Inferior parietal cortex (tissue), 1 donor: ENCODE measurements around the gene PSPC1.

Source experiments
- DNase-seq: peaks from one replicate; pipeline ENCODE4 v3.0.0-alpha.2; 2016; ENCODE audit errors: extremely low spot score

The PSPC1 gene

DNA sequence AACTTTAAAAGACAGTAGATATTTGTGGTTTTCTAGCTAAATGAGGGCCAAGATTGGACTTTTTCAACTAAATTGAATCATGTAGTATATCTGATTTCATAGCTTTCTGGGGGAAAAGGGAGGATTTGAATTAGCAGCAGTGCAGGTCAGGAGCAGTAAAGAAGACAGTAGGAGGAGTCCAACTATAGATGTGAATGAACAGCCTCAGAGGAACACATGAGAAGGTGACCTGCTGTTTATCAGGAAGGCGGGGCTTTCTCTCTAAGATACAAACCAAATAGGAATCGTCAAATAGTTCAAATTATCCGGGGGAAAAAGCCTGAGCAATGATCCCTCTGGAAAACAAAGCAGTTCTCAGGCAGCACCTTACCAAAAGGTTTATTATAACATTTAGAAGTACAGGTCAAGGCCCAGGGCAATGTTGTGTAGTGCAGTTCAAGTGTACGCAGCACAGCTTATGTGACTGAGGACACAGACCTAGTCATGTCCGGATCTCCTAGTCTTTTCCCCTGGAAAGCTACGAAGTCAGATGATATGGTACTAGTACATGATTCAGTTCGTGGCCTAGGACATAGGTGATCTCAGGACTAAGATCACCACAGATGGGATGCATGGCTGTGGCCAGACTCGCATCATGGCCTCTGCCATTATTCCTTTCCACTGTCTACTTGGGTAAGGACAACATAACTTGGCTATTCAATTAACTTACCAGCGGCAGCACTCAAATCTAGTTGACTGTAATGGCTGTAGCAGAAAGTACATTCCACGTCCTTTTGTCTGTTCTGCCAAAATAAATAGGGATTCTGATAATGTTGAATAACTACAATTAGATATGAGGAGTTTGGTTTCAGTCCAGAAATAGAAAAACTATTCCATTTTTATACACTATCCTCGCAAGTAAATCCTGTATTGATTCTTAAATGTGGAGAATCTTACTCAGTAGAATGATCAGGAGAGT, 109.0 kb downstream of the PSPC1 start:
- DNase-seq = no peak

DNA sequence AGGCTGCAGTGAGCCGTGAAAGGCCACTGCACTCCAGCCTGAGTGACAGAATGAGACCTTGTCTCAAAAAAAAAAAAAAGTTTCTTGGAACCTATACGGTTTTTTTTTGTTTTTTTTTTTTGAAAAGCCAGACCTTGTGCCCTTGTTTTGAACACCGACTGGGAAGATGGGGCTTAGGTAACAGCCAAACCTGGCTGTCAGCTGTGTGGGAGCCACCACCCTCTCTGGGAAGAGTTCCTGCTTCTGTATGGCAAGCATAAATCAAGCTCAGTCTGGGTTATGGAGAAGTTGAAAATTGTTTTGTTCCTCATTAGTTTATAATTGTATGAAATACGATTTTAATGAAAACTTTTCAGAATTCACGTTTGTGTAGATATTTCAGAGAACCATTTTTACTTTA, 109.8 kb downstream of the PSPC1 start:
- no peak for DNase-seq

- no peak for DNase-seq
Observed at GRCh38 chr13:19670147-19670546, 112.6 kb downstream of the PSPC1 start.

DNA sequence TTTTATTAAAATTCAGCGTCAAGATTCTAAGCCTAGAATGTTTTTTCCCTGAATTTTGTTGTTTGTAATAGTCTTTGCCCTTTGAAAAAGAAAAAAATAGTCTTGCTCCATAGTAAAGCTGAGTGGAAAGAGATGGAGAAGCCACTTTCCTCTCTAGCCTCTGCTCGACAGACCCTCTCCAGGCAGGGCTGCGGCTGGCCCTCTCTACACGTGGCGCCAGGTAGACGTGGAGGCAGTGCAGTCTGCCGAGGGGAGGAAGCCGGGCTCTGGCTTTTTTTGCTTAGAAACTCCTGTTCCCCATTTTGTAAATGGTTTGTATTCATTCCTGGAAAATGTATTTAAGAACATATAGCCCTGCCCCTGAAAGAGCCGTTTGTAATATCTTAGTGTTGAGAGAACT, 114.0 kb downstream of the PSPC1 start:
- no peak for DNase-seq

DNA sequence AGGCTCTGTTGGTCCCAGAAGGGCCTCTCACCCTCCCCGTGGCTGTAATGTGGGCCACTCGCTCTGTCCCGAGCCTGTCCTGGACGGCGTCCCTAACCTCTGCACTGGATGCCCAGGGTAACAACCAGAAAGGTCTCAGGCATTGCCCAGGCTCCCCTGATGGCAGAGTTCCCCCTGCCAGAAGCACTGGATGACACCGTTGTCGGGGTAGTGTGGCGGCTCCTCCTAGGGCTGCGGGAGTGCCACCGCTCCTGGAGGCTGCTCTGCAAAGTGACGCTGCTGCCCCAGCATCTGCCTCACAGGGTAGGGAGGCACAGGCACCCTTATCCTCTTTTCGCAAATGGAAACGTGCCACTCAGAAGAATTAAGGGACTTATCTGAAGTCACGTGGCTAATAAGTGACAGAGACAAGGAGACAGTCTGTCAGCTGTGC, 117.3 kb downstream of the PSPC1 start:
- no peak for DNase-seq

DNA sequence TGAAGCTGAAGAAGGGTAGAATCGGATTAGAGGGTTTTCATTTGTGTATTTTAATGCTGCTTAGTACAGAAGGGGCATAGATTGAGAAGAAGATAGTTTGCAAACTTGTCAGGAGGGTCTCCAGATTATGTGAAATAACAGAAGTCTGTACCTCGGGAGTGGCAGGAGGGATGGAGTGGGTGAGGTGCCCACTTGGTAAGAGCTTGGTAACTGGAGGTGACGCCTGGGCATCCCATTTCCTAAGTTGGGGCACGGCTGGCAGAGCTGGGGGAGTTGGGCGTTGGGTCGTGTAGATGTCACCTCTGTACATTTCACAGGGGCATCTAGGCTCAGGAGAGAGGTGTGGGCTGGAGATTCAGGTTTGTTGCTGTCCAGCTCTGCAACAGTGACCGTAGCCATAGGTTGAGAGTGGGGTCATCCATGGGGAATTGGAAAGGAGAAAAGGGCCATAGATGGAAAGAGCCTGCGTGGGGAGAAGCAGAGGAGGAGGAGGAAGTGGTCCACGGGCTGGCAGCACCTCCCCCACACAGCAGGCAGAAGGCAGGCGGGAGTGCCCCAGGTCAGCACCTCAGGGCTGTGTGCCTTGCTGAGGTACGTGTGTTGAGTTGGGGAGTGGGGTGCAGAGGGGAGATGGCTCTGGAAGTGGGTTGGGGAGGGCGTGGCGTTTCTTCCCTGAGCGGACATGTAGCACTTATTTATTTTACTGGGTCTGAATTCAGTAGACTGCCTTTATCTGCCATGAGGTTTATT, 118.1 kb downstream of the PSPC1 start:
- no peak for DNase-seq

- no peak for DNase-seq
Observed at GRCh38 chr13:19663416-19663979, 119.2 kb downstream of the PSPC1 start.

GRCh38 chr13:19661561-19661960, 121.2 kb downstream of the PSPC1 start:
- no peak for DNase-seq

GRCh38 chr13:19661126-19661525, 121.6 kb downstream of the PSPC1 start:
- no peak for DNase-seq

- no peak for DNase-seq
Observed at GRCh38 chr13:19658831-19659230, 123.9 kb downstream of the PSPC1 start.

DNA sequence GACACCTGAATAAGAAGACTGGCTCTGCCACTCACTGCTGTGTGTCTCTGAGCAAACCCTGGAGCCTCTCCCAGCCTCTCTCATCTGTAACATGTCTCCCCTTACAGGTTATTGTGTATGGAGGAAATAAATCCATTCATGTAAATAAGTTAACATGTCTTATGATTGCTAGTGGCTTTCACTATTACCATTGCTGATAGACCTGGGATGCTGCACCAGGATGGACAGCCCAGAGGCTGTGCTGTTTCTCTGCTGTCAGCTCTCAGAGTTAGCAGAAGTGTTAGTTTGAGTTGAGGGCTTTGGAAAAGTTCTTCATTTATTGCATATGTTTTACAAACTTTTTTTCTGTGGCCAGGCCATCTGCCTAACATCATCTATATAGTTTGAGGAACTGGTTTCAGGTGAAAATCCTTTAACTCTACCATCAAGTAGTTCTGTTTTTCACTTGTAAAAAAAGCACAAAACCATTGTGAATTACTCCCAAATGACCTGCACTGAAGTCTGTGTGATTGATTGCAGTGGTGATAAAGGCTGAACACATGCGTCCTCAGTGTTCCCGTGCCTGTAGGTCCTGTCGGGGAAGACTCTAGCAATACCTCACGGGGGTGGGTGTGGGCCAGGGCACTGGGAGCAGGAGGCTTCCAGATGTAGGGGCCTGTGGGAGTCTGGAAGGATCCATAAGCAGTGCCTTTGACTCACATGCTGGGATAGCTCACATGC, 124.7 kb downstream of the PSPC1 start:
- no peak for DNase-seq
